Colonic mucosa (tissue), 4 donors: ENCODE measurements around the gene CAPZA2. TPM values are rescaled to one million over a fixed set of nuclear protein-coding genes. Genes with fewer than 3 reads are reported as not detected.

Experiments used
- DNase-seq: peaks from one replicate; pipeline ENCODE4 v3.0.0-alpha.2; 2020
- H3K27ac ChIP-seq: fragments of 200-600 bp; one replicate; pipeline ENCODE4 v1.8.0; 2021
- H3K27me3 ChIP-seq: fragments of 200-600 bp; one replicate; pipeline ENCODE4 v1.8.0; 2021
- H3K36me3 ChIP-seq: fragments of 200-600 bp; one replicate; pipeline ENCODE4 v1.8.0; 2021
- H3K4me1 ChIP-seq: fragments of 200-600 bp; one replicate; pipeline ENCODE4 v1.8.0; 2021; ENCODE audit warnings: mild to moderate bottlenecking
- H3K4me3 ChIP-seq: fragments of 200-600 bp; one replicate; pipeline ENCODE4 v1.8.0; 2021
- H3K9ac ChIP-seq, 2 donors: one replicate each; pipeline ENCODE4 v1.7.0; 2013; ENCODE audit warnings: control low read depth in 2 of 2, low read depth in 2 of 2, low read length in 2 of 2
- H3K9me3 ChIP-seq: fragments of 200-600 bp; one replicate; pipeline ENCODE4 v1.8.0; 2021
- CTCF ChIP-seq: fragments of 200-600 bp; IDR thresholded peaks from one replicate; pipeline ENCODE4 v1.8.0; 2022; ENCODE audit warnings: antibody characterized with exemption, mild to moderate bottlenecking
- intact Hi-C: fragments of 100-400 bp; cut with DNase I; formaldehyde crosslinking; loops from one replicate; pipeline ENCODE4 v1.14.1; 2022
- total RNA-seq, 2 donors: library from RNA; stranded (reverse); fragmentation: NEBNext Ultra II Directional in 1 of 2; extraction: Animal tissue kit (Norgen Biotek cat#: 25700) in 1 of 2; gene quantifications; one replicate each; pipeline ENCODE4 v1.2.1, GENCODE V29; 2021
- donor health status: healthy.
- donor health status: DM: no; HTN: no; CAD: no.
- donor health status: DM: no; HTN: no; CAD: no.

The CAPZA2 gene
- total RNA-seq, 2 donors from 2014 or later, result 186 to 323 TPM

GRCh38 chr7:116842371-116842770 lies 20.0 kb upstream of the CAPZA2 start:
- Histone ChIP-seq H3K9ac (no peak overlapping the region), H3K9me3 (no peaks in the 10 kb centered on the region), H3K27ac (no peak overlapping the region), H3K4me3 (no peak overlapping the region), H3K36me3 (no peaks in the 10 kb centered on the region), H3K4me1 (no peaks in the 10 kb centered on the region), H3K27me3 (no peaks in the 10 kb centered on the region)
- DNase-seq, result no peak
- no peak for TF ChIP-seq CTCF
- intact Hi-C loops, result no loop called here

GRCh38 chr7:116843378-116843777 lies 19.0 kb upstream of the CAPZA2 start:
- intact Hi-C loops, result no loop called here
- Histone ChIP-seq H3K4me3 (no peak overlapping the region), H3K27ac (no peak overlapping the region)

GRCh38 chr7:116851175-116851574 lies 11.2 kb upstream of the CAPZA2 start:
- TF ChIP-seq CTCF, result no peak
- Histone ChIP-seq H3K36me3 (no peaks in the 10 kb centered on the region), H3K4me3 (no peak overlapping the region), H3K4me1 (no peaks in the 10 kb centered on the region), H3K9me3 (no peaks in the 10 kb centered on the region), H3K27me3 (no peaks in the 10 kb centered on the region), H3K9ac (no peak overlapping the region), H3K27ac (no peak overlapping the region)
- intact Hi-C loops, result no loop called here
- no peak for DNase-seq

More at GRCh38 chr7:116843378-116843777, 19.0 kb upstream of the CAPZA2 start:
- H3K4me1 ChIP-seq, result no peaks in the 10 kb centered on the region
- no peaks in the 10 kb centered on the region for H3K27me3 ChIP-seq
- H3K36me3 ChIP-seq, result no peaks in the 10 kb centered on the region
- no peak overlapping the region for H3K9ac ChIP-seq
- TF ChIP-seq CTCF, result no peak
- H3K9me3 ChIP-seq, result no peaks in the 10 kb centered on the region
- no peak for DNase-seq

- no peak overlapping the region for H3K9ac ChIP-seq
- H3K9me3 ChIP-seq, result no peaks in the 10 kb centered on the region
- no peak for DNase-seq
- H3K4me1 ChIP-seq, result no peaks in the 10 kb centered on the region
- intact Hi-C loops, result no loop called here
- TF ChIP-seq CTCF, result no peak
- H3K27me3 ChIP-seq, result no peaks in the 10 kb centered on the region
- no peaks in the 10 kb centered on the region for H3K36me3 ChIP-seq
- H3K4me3 ChIP-seq, result no peak overlapping the region
- H3K27ac ChIP-seq, result no peak overlapping the region
Observed at GRCh38 chr7:116851671-116852070, 10.7 kb upstream of the CAPZA2 start.

- H3K9ac ChIP-seq, result no peak overlapping the region
- H3K4me3 ChIP-seq, result no peak overlapping the region
- DNase-seq, result no peak
- no peaks in the 10 kb centered on the region for H3K36me3 ChIP-seq
- TF ChIP-seq CTCF, result no peak
- H3K27me3 ChIP-seq, result no peaks in the 10 kb centered on the region
- intact Hi-C loops, result no loop called here
- H3K4me1 ChIP-seq, result no peaks in the 10 kb centered on the region
- no peaks in the 10 kb centered on the region for H3K9me3 ChIP-seq
- no peak overlapping the region for H3K27ac ChIP-seq
Observed at GRCh38 chr7:116854132-116854531, 8.3 kb upstream of the CAPZA2 start.

GRCh38 chr7:116857052-116857451 lies 5.3 kb upstream of the CAPZA2 start:
- no peaks in the 10 kb centered on the region for H3K4me1 ChIP-seq
- H3K4me3 ChIP-seq, result no peak overlapping the region
- no peak for DNase-seq
- H3K9me3 ChIP-seq, result no peaks in the 10 kb centered on the region
- H3K27ac ChIP-seq, result no peak overlapping the region
- intact Hi-C loops, result no loop called here
- no peak for TF ChIP-seq CTCF
- no peak overlapping the region for H3K9ac ChIP-seq
- no peaks in the 10 kb centered on the region for H3K36me3 ChIP-seq
- no peaks in the 10 kb centered on the region for H3K27me3 ChIP-seq
